ENCODE data around the gene BEST2. TPM values are rescaled to one million over a fixed set of nuclear protein-coding genes. Genes with fewer than 3 reads are reported as not detected.

BEST2 gene
- total RNA-seq, 2 donors from 2014 or later: not detected

- intact Hi-C loops (cut with DNase I): no loop called here
- DNase-seq (ENCODE audit: low spot score): no peak
Observed at GRCh38 chr19:12726988-12727316, 24.6 kb upstream of the BEST2 start.

- no peak for DNase-seq (ENCODE audit: low spot score)
- intact Hi-C loops (cut with DNase I): no loop called here
Observed at GRCh38 chr19:12727745-12728433, 23.7 kb upstream of the BEST2 start.

GRCh38 chr19:12730064-12730463, 21.5 kb upstream of the BEST2 start:
- DNase-seq (ENCODE audit: low spot score): no peak
- intact Hi-C loops (cut with DNase I): no loop called here

GRCh38 chr19:12731337-12731736, 20.3 kb upstream of the BEST2 start:
- no peak for DNase-seq (ENCODE audit: low spot score)
- intact Hi-C loops (cut with DNase I): no loop called here

- DNase-seq (ENCODE audit: low spot score): no peak
- intact Hi-C loops (cut with DNase I): loop anchor here in 1 of 2 donors (2.0 kb wide), 1 partner anchor 37 kb away; the partner anchor contains the start of gene FBXW9
Observed at GRCh38 chr19:12733369-12734214, 18.0 kb upstream of the BEST2 start.

GRCh38 chr19:12736995-12737834, 14.4 kb upstream of the BEST2 start, which contains the start of gene GET3:
Gene GET3 (plus strand): TSS chr19:12737497. CDS start chr19:12737506, 9 bp downstream.
- peak; percentile 93 for DNase-seq (ENCODE audit: low spot score)
- intact Hi-C loops (cut with DNase I): no loop called here

GRCh38 chr19:12737835-12738351, 13.7 kb upstream of the BEST2 start:
- no peak for DNase-seq (ENCODE audit: low spot score)
- intact Hi-C loops (cut with DNase I): no loop called here

GRCh38 chr19:12745166-12745897, 6.3 kb upstream of the BEST2 start:
- intact Hi-C loops (cut with DNase I): no loop called here
- DNase-seq (ENCODE audit: low spot score): no peak

GRCh38 chr19:12748489-12748888, 3.1 kb upstream of the BEST2 start:
- DNase-seq (ENCODE audit: low spot score): no peak

GRCh38 chr19:12749938-12750521, 1.6 kb upstream of the BEST2 start:
- intact Hi-C loops (cut with DNase I): no loop called here

More at GRCh38 chr19:12748489-12748888, 3.1 kb upstream of the BEST2 start:
- intact Hi-C loops (cut with DNase I): no loop called here

GRCh38 chr19:12750851-12751250, 740 bp upstream of the BEST2 start:
- intact Hi-C loops (cut with DNase I): no loop called here
- DNase-seq (ENCODE audit: low spot score): no peak

More at GRCh38 chr19:12749938-12750521, 1.6 kb upstream of the BEST2 start:
- DNase-seq (ENCODE audit: low spot score): no peak

GRCh38 chr19:12752056-12752781, 628 bp downstream of the BEST2 start:
- no peak for DNase-seq (ENCODE audit: low spot score)
- intact Hi-C loops (cut with DNase I): no loop called here

- no peak for DNase-seq (ENCODE audit: low spot score)
- intact Hi-C loops (cut with DNase I): no loop called here
Observed at GRCh38 chr19:12754465-12755196, 3.0 kb downstream of the BEST2 start.

- DNase-seq (ENCODE audit: low spot score): no peak
- intact Hi-C loops (cut with DNase I): no loop called here
Observed at GRCh38 chr19:12756150-12756883, 4.7 kb downstream of the BEST2 start.

- DNase-seq (ENCODE audit: low spot score): peak; percentile 93
- intact Hi-C loops (cut with DNase I): no loop called here
Observed at GRCh38 chr19:12757544-12758274, 6.1 kb downstream of the BEST2 start.

GRCh38 chr19:12759686-12760085, 8.1 kb downstream of the BEST2 start:
- DNase-seq (ENCODE audit: low spot score): no peak
- intact Hi-C loops (cut with DNase I): loop anchor here in 1 of 2 donors (5.0 kb wide), 2 partner anchors 38 to 88 kb away; no protein-coding TSS in a partner anchor
